Stomach (tissue), 4 donors: ENCODE data around the gene TMEM33.

Experiments used
- CTCF ChIP-seq, 7 experiments: fragments of 450-650 bp in 4 of 7; fragments of 200-600 bp in 3 of 7; sonication (generic) in 3 of 7; IDR thresholded peaks; one replicate each; pipeline ENCODE4 v1.5.1; 2016 to 2019; ENCODE audit warnings: antibody characterized with exemption in 7 of 7, control low read depth in 2 of 7, mild to moderate bottlenecking in 1 of 7
- POLR2A ChIP-seq, 4 donors: fragments of 450-650 bp; IDR thresholded peaks; one replicate each; pipeline ENCODE4 v1.6.1; 2016; ENCODE audit warnings: antibody characterized with exemption in 4 of 4, control low read depth in 2 of 4, mild to moderate bottlenecking in 1 of 4, moderate library complexity in 1 of 4

- no peak for TF ChIP-seq CTCF (IDR thresholded peaks at IDR 0.05)
- no peak for TF ChIP-seq POLR2A (IDR thresholded peaks at IDR 0.05)
These were observed 48.0 kb upstream of the TMEM33 start for GRCh38 chr4:41887277-41887676.
